Tibial artery (tissue), 4 donors: ENCODE results near the gene GAB1.

Experiments
- DNase-seq, 2 donors: peaks; one replicate each; pipeline ENCODE4 v3.0.0-alpha.2; 2019
- H3K27ac ChIP-seq, 2 donors: fragments of 200-600 bp; sonication (generic) in 1 of 2; 1 replicate in 1 of 2; 2 replicates in 1 of 2; pipeline ENCODE4 v1.5.1; 2018 to 2019; ENCODE audit warnings: mild to moderate bottlenecking in 1 of 2
- H3K27me3 ChIP-seq, 2 donors: fragments of 200-600 bp; sonication (generic) in 1 of 2; one replicate each; pipeline versions ENCODE4 v1.5.1 to v1.6.0; 2016 to 2019
- H3K36me3 ChIP-seq, 3 donors: fragments of 200-600 bp; sonication (generic) in 2 of 3; one replicate each; pipeline ENCODE4 v1.5.1; 2016 to 2019; ENCODE audit warnings: mild to moderate bottlenecking in 2 of 3
- H3K4me1 ChIP-seq, 4 donors: fragments of 200-600 bp; sonication (generic) in 2 of 4; 1 replicate in 3 of 4; 2 replicates in 1 of 4; pipeline ENCODE4 v1.5.1; 2016 to 2019
- H3K4me3 ChIP-seq, 2 donors: fragments of 200-600 bp; sonication (generic) in 1 of 2; 1 replicate in 1 of 2; 2 replicates in 1 of 2; pipeline ENCODE4 v1.5.1; 2018 to 2019; ENCODE audit warnings: mild to moderate bottlenecking in 2 of 2
- H3K9me3 ChIP-seq, 3 donors: fragments of 200-600 bp; sonication (generic) in 1 of 3; one replicate each; pipeline ENCODE4 v1.5.1; 2016 to 2019
- intact Hi-C: fragments of 100-400 bp; cut with DNase I; formaldehyde crosslinking; loops from one replicate; pipeline ENCODE4 v1.15.0; 2023; ENCODE audit warnings: low total_unique reads
- TF ChIP-seq, protein P1 (sequence below), 2 experiments: fragments of 200-600 bp in 1 of 2; fragments of 450-650 bp in 1 of 2; IDR thresholded peaks; one replicate each; pipeline ENCODE4 v1.5.1; 2017 to 2019; ENCODE audit warnings: antibody characterized with exemption in 2 of 2, mild to moderate bottlenecking in 1 of 2, moderate library complexity in 1 of 2

Gene GAB1

DNA sequence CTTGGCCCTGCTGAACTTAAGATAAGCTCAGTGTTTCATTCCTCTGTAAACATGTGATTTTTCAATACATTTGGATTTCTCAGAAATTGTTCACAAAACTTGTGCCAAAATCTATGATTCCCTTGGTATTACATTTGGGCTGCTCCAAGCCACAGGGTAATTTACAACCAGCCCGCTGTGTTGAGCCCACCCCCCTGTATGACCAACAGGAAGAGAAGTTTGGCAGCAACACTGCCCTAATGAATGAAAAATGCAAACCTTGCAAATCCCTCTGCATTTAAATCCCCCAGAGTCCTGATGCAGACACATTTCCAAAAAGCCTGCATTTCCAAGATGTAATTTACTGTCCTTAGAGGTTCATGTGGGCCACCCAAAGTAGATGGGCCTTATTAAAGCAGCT is 34.1 kb upstream of the GAB1 start:
- H3K27me3 ChIP-seq: no peaks in the 10 kb centered on the region
- no peak for DNase-seq

DNA sequence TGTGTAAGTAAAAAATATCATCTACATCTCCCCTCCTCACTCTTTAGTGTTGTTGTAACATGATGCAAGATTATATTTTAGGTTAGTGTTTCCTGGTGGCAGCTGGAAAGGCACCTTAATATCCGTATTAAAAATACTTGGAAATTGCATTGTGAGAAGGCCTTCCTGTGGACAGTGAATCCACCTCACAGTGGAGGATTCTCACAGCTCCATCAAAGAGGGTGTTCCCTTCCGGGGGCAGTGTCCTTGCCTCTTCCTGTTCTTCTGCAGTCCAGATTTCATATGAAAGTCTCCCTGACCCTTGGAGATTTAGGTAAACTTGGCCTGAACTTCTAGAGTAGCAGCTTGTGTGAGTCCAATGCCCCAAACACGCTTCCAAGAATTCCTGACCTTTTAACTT is 29.9 kb upstream of the GAB1 start:
- Histone ChIP-seq H3K4me3 (no peak overlapping the region), H3K27me3 (no peaks in the 10 kb centered on the region), H3K27ac (no peak overlapping the region), H3K36me3 (no peaks in the 10 kb centered on the region), H3K4me1 (peaks cover 0 to 8% (median 0%) of the 10 kb centered on the region in 4 donors), H3K9me3 (no peaks in the 10 kb centered on the region)
- no peak for DNase-seq
- TF ChIP-seq, protein P1, sequence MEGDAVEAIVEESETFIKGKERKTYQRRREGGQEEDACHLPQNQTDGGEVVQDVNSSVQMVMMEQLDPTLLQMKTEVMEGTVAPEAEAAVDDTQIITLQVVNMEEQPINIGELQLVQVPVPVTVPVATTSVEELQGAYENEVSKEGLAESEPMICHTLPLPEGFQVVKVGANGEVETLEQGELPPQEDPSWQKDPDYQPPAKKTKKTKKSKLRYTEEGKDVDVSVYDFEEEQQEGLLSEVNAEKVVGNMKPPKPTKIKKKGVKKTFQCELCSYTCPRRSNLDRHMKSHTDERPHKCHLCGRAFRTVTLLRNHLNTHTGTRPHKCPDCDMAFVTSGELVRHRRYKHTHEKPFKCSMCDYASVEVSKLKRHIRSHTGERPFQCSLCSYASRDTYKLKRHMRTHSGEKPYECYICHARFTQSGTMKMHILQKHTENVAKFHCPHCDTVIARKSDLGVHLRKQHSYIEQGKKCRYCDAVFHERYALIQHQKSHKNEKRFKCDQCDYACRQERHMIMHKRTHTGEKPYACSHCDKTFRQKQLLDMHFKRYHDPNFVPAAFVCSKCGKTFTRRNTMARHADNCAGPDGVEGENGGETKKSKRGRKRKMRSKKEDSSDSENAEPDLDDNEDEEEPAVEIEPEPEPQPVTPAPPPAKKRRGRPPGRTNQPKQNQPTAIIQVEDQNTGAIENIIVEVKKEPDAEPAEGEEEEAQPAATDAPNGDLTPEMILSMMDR (IDR thresholded peaks at IDR 0.05): no peak
- intact Hi-C loops: no loop called here

More for the DNA sequence above, 34.1 kb upstream of the GAB1 start:
- no peak overlapping the region for H3K27ac ChIP-seq
- H3K4me1 ChIP-seq: peaks cover 0 to 16% (median 0%) of the 10 kb centered on the region in 4 donors
- no peak overlapping the region for H3K4me3 ChIP-seq
- intact Hi-C loops: no loop called here
- H3K9me3 ChIP-seq: no peaks in the 10 kb centered on the region
- TF ChIP-seq, protein P1 (IDR thresholded peaks at IDR 0.05): no peak
- H3K36me3 ChIP-seq: no peaks in the 10 kb centered on the region

DNA sequence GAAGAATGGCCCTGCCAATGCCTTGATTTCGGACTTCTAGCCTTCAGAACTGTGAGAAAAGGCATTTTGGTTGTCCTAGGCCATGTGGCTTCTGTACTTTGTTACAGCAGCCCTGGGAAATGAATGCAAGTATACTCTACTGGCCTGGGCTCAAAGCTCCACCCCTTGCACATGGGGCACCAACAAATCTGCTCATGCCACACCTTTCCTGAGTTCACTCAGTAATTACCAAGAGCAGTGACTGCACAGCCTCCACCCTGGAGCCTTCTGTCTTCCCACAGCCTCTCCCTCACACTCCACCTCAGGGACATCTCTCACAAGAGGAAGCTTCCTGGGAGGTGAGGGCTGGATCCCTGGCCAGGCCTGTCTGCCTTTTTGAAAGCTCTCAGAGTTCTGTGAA is 29.1 kb upstream of the GAB1 start:
- no peak overlapping the region for H3K27ac ChIP-seq
- H3K4me1 ChIP-seq: peaks cover 0 to 3% (median 0%) of the 10 kb centered on the region in 4 donors
- no peaks in the 10 kb centered on the region for H3K27me3 ChIP-seq
- H3K4me3 ChIP-seq: no peak overlapping the region
- no peak for DNase-seq
- intact Hi-C loops: no loop called here
- TF ChIP-seq, protein P1 (IDR thresholded peaks at IDR 0.05): no peak
- no peaks in the 10 kb centered on the region for H3K36me3 ChIP-seq
- no peaks in the 10 kb centered on the region for H3K9me3 ChIP-seq

DNA sequence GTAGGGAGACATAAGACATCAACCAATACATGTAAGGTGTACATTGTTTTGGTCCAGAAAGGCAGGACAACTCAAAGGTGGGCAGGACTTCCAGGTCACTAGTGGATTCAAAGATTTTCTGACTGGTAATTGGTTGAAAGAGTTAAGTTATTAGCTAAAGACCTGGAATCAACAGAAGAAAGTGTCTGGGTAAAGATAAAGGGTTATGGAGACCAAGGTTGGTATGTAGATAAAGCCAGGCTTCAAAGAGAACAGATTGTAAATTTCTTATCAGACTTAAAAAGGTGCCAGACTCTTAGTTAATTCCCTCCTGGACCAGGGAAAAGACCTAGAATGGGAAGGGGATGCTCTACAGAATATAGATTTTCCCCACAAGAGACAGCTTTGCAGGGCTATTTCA is 28.3 kb upstream of the GAB1 start:
- no peaks in the 10 kb centered on the region for H3K4me1 ChIP-seq
- no peak overlapping the region for H3K4me3 ChIP-seq
- no peak overlapping the region for H3K27ac ChIP-seq
- intact Hi-C loops: no loop called here
- H3K27me3 ChIP-seq: no peaks in the 10 kb centered on the region
- no peaks in the 10 kb centered on the region for H3K36me3 ChIP-seq
- H3K9me3 ChIP-seq: no peaks in the 10 kb centered on the region
- DNase-seq: no peak
- TF ChIP-seq, protein P1 (IDR thresholded peaks at IDR 0.05): no peak

DNA sequence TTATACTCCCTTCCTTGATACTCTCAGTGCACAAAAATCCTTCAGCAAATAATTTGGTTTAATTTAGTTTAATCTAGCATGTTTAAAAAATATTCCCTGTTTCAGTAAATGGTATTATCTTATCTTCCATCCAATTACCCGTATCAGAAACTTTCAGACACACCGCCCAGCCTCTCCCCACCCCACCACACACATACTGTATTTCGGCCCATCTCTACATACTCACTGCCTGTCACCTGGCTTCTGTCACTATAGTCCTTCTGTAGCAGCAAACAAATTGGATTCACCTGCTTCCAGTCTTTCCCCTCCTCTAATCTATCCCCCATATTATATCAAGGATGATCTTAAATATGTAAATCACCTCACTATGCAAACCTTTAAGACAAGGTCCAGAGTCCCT is 24.8 kb upstream of the GAB1 start:
- intact Hi-C loops: no loop called here
- TF ChIP-seq, protein P1 (IDR thresholded peaks at IDR 0.05): no peak
- H3K9me3 ChIP-seq: no peaks in the 10 kb centered on the region
- peaks cover 0 to 6% (median 0%) of the 10 kb centered on the region in 4 donors for H3K4me1 ChIP-seq
- no peak overlapping the region for H3K27ac ChIP-seq
- H3K27me3 ChIP-seq: no peaks in the 10 kb centered on the region
- DNase-seq: no peak
- H3K4me3 ChIP-seq: no peak overlapping the region
- H3K36me3 ChIP-seq: no peaks in the 10 kb centered on the region

DNA sequence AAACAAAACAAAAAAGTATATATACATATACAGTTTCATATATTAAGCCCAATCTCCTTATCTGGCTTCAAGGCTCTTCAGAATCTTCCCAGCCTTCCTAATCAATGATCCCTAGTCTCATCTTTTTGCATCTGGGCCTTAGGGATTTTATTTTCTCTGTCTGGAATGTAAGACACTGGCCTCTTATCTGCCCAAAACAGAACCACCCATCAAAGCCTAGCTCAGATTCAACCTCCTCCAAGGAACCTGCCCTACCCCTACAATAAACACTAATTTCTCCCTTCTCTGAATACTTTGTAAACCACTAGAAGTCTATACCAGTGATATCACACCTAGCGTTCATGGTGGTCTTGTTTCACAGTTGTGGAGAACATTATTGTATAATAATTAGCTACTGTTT is 23.2 kb upstream of the GAB1 start:
- H3K27me3 ChIP-seq: no peaks in the 10 kb centered on the region
- TF ChIP-seq, protein P1 (IDR thresholded peaks at IDR 0.05): no peak
- H3K9me3 ChIP-seq: no peaks in the 10 kb centered on the region
- DNase-seq: no peak
- H3K36me3 ChIP-seq: no peaks in the 10 kb centered on the region
- no peak overlapping the region for H3K27ac ChIP-seq
- H3K4me3 ChIP-seq: no peak overlapping the region
- intact Hi-C loops: no loop called here
- peaks cover 0 to 8% (median 3%) of the 10 kb centered on the region in 4 donors for H3K4me1 ChIP-seq
